SK-N-MC (cell line): Measurements from ENCODE around the gene DSCAM.

ENCODE experiments used
- EZH2 ChIP-seq: fragments of 200-600 bp; sonication (generic); IDR thresholded peaks from one replicate; pipeline ENCODE4 v1.6.1; 2017; ENCODE audit warnings: antibody characterized with exemption
- POLR2AphosphoS5 ChIP-seq: IDR thresholded peaks from 2 replicates; pipeline ENCODE4 v1.6.1; 2012; ENCODE audit warnings: mild to moderate bottlenecking, low read depth, low read length, borderline replicate concordance

- TF ChIP-seq EZH2, result no peak
- no peak for TF ChIP-seq POLR2AphosphoS5
Measured at GRCh38 chr21:40373761-40374160, 473.2 kb downstream of the DSCAM start.
